ENCODE results near the gene LRP1B.

Gene LRP1B

GRCh38 chr2:140185076-140185475, 1945.7 kb downstream of the LRP1B start:
- TF ChIP-seq YY1 (IDR thresholded peaks at IDR 0.05; ENCODE audit: low read depth), result no peak
- TF ChIP-seq TAF1 (IDR thresholded peaks at IDR 0.05; ENCODE audit: low read depth), result no peak
- no peak for TF ChIP-seq REST (IDR thresholded peaks at IDR 0.05; ENCODE audit: low read depth)
- TF ChIP-seq ZBTB7A (IDR thresholded peaks at IDR 0.05; ENCODE audit: low read depth), result no peak

GRCh38 chr2:140183056-140183765, 1947.6 kb downstream of the LRP1B start:
- no peak for TF ChIP-seq RAD21 (IDR thresholded peaks at IDR 0.05; ENCODE audit: low read depth)
- no peak for TF ChIP-seq TEAD4 (IDR thresholded peaks at IDR 0.05)
- TF ChIP-seq NFIC (IDR thresholded peaks at IDR 0.05), result no peak
- TF ChIP-seq TAF1 (IDR thresholded peaks at IDR 0.05; ENCODE audit: low read depth), result no peak
- no peak for TF ChIP-seq EGR1 (IDR thresholded peaks at IDR 0.05)
- no peak for TF ChIP-seq REST (IDR thresholded peaks at IDR 0.05; ENCODE audit: low read depth)
- TF ChIP-seq MAX (IDR thresholded peaks at IDR 0.05), result no peak
- TF ChIP-seq EP300 (IDR thresholded peaks at IDR 0.05; ENCODE audit: borderline replicate concordance), result no peak
- TF ChIP-seq CEBPB (IDR thresholded peaks at IDR 0.05), result no peak
- TF ChIP-seq FOXM1 (IDR thresholded peaks at IDR 0.05; ENCODE audit: borderline replicate concordance, low read depth), result no peak
- TF ChIP-seq CREB1 (IDR thresholded peaks at IDR 0.05; ENCODE audit: low read depth), result no peak

All from Ishikawa (cell line).